A549 (cell line): ENCODE data around the gene KIF3A. TPM values are rescaled to one million over a fixed set of nuclear protein-coding genes. Genes with fewer than 3 reads are reported as not detected.

Experiments
- ATAC-seq, 2 experiments: fragments of 200-7000 bp in 1 of 2; fragments of >200 bp in 1 of 2; cut with Nextera tagmentation in 1 of 2; cut with Tn5 transposase in 1 of 2; 3 replicates each; pipeline versions ENCODE4 v1.8.0 to v1.9.1; 2018 to 2020; ENCODE audit warnings: mild to moderate bottlenecking in 1 of 2, moderate library complexity in 1 of 2
- CTCF ChIA-PET: fragments of 300-600 bp; sonication (Branson Sonifier 250); formaldehyde crosslinking; extraction: SDS; loops from one replicate; lab custom pipeline; 2021; ENCODE audit warnings: antibody characterized with exemption, inconsistent platforms; lab: Yijun Ruan, JAX
- POLR2A ChIA-PET: fragments of 350-600 bp; formaldehyde crosslinking; extraction: SDS; loops from one replicate; lab custom pipeline; 2021; ENCODE audit warnings: antibody characterized with exemption, inconsistent platforms; lab: Yijun Ruan, JAX
- DNase-seq, 2 experiments: peaks; one replicate each; pipeline versions ENCODE4 v3.0.0 to v3.0.0-alpha.2; 2011 to 2016; ENCODE audit warnings: low read depth in 1 of 2, low spot score in 1 of 2
- FAIRE-seq: peaks from 2 replicates; lab custom pipeline; 2011; peaks lifted over from hg19 to GRCh38; lab: Jason Lieb, UNC
- H3K27ac ChIP-seq, 2 experiments: fragments of >200 bp; sonication (Bioruptor Twin); formaldehyde crosslinking; 3 replicates each; pipeline ENCODE4 v1.5.1; 2016 to 2017
- H3K4me1 ChIP-seq: fragments of >200 bp; sonication (Bioruptor Twin); formaldehyde crosslinking; 3 replicates; pipeline ENCODE4 v1.6.1; 2016
- H3K4me2 ChIP-seq: fragments of >200 bp; sonication (Bioruptor Twin); formaldehyde crosslinking; 3 replicates; pipeline ENCODE4 v1.6.1; 2016
- H3K4me3 ChIP-seq: fragments of >200 bp; sonication (Bioruptor Twin); formaldehyde crosslinking; 3 replicates; pipeline ENCODE4 v1.5.1; 2016
- H3K9me3 ChIP-seq: fragments of >200 bp; sonication (Bioruptor Twin); formaldehyde crosslinking; 3 replicates; pipeline ENCODE4 v1.6.1; 2016
- ATOH8 ChIP-seq: fragments of 250-450 bp; sonication (Bioruptor Pico); IDR thresholded peaks from 2 replicates; pipeline ENCODE4 v1.5.0; 2020; ENCODE audit warnings: low read depth, mild to moderate bottlenecking, moderate library complexity
- CBX8 ChIP-seq: fragments of 200-600 bp; sonication (generic); IDR thresholded peaks from 2 replicates; pipeline ENCODE4 v1.6.1; 2016
- CHD4 ChIP-seq: fragments of 200-600 bp; sonication (generic); IDR thresholded peaks from 2 replicates; pipeline ENCODE4 v1.6.1; 2016; ENCODE audit warnings: antibody characterized with exemption, mild to moderate bottlenecking, borderline replicate concordance
- EHMT2 ChIP-seq: fragments of 200-600 bp; sonication (generic); IDR thresholded peaks from 2 replicates; pipeline ENCODE4 v1.6.1; 2016; ENCODE audit warnings: antibody characterized with exemption, low read depth, mild to moderate bottlenecking, moderate library complexity
- EP300 ChIP-seq, 2 experiments: fragments of >200 bp; sonication (Bioruptor Twin); formaldehyde crosslinking; IDR thresholded peaks; 2 replicates in 1 of 2; 3 replicates in 1 of 2; pipeline ENCODE4 v1.6.1; 2016 to 2017
- FOSB ChIP-seq: fragments of 250-450 bp; sonication (Bioruptor Pico); IDR thresholded peaks from 2 replicates; pipeline ENCODE4 v1.5.0; 2020; ENCODE audit warnings: mild to moderate bottlenecking, moderate library complexity
- FOSL2 ChIP-seq, 2 experiments: fragments of 450-650 bp in 1 of 2; fragments of >200 bp in 1 of 2; sonication (Bioruptor Twin) in 1 of 2; formaldehyde crosslinking; IDR thresholded peaks; 2 replicates each; pipeline versions ENCODE4 v1.5.0 to v1.6.1; 2016 to 2020; ENCODE audit warnings: mild to moderate bottlenecking in 1 of 2, moderate library complexity in 1 of 2
- FOXS1 ChIP-seq: fragments of 250-450 bp; sonication (Bioruptor Pico); IDR thresholded peaks from 2 replicates; pipeline ENCODE4 v1.5.0; 2020; ENCODE audit warnings: mild to moderate bottlenecking, moderate library complexity
- GATA3 ChIP-seq: IDR thresholded peaks from 2 replicates; pipeline ENCODE4 v1.6.1; 2012; ENCODE audit warnings: borderline replicate concordance
- HES2 ChIP-seq: fragments of >200 bp; sonication (Bioruptor Twin); formaldehyde crosslinking; IDR thresholded peaks from 2 replicates; pipeline ENCODE4 v1.6.1; 2016
- HOXB13 ChIP-seq: fragments of 250-450 bp; sonication (Bioruptor Pico); IDR thresholded peaks from 2 replicates; pipeline ENCODE4 v1.5.0; 2020; ENCODE audit warnings: low read depth, mild to moderate bottlenecking, moderate library complexity
- JUNB ChIP-seq: fragments of >200 bp; sonication (Bioruptor Twin); formaldehyde crosslinking; IDR thresholded peaks from 2 replicates; pipeline ENCODE4 v1.6.1; 2016
- KDM1A ChIP-seq: fragments of 200-600 bp; sonication (generic); IDR thresholded peaks from 2 replicates; pipeline ENCODE4 v1.6.1; 2016; ENCODE audit warnings: low read depth, mild to moderate bottlenecking
- KDM5A ChIP-seq: fragments of 200-600 bp; sonication (generic); IDR thresholded peaks from 2 replicates; pipeline ENCODE4 v1.6.1; 2016; ENCODE audit warnings: antibody characterized with exemption, mild to moderate bottlenecking
- MAFK ChIP-seq: fragments of 450-650 bp; IDR thresholded peaks from 2 replicates; pipeline ENCODE4 v1.6.1; 2014; ENCODE audit not compliant: partially characterized antibody
- NFE2L2 ChIP-seq: fragments of 150-350 bp; conservative IDR thresholded peaks from 2 replicates; pipeline ENCODE4 v1.6.1; 2014; ENCODE audit warnings: low read length
- NPAS2 ChIP-seq: fragments of 250-450 bp; sonication (Bioruptor Pico); IDR thresholded peaks from 2 replicates; pipeline ENCODE4 v1.8.0; 2022; ENCODE audit warnings: mild to moderate bottlenecking, moderate library complexity, borderline replicate concordance
- NR3C1 ChIP-seq: fragments of >200 bp; sonication (Bioruptor Twin); formaldehyde crosslinking; IDR thresholded peaks from 3 replicates; pipeline ENCODE4 v1.6.1; 2017
- RAD21 ChIP-seq, 2 experiments: fragments of >200 bp in 1 of 2; sonication (Bioruptor Twin) in 1 of 2; formaldehyde crosslinking in 1 of 2; IDR thresholded peaks in 1 of 2; conservative IDR thresholded peaks in 1 of 2; 2 replicates in 1 of 2; 3 replicates in 1 of 2; pipeline ENCODE4 v1.6.1; 2012 to 2018; ENCODE audit warnings: inconsistent platforms in 1 of 2
- RARB ChIP-seq: fragments of 250-450 bp; sonication (Bioruptor Pico); IDR thresholded peaks from 2 replicates; pipeline ENCODE4 v1.8.0; 2021; ENCODE audit warnings: mild to moderate bottlenecking, moderate library complexity
- RFX5 ChIP-seq: fragments of 450-650 bp; IDR thresholded peaks from 2 replicates; pipeline ENCODE4 v1.7.1; 2014; ENCODE audit warnings: antibody characterized with exemption, mild to moderate bottlenecking, moderate library complexity
- RNF2 ChIP-seq: fragments of 200-600 bp; sonication (generic); IDR thresholded peaks from 2 replicates; pipeline ENCODE4 v1.6.1; 2016; ENCODE audit warnings: low read depth, mild to moderate bottlenecking, antibody characterized with exemption, moderate library complexity, borderline replicate concordance
- ZC3H11A ChIP-seq: fragments of 450-650 bp; IDR thresholded peaks from 2 replicates; pipeline ENCODE4 v1.6.1; 2014; ENCODE audit warnings: antibody characterized with exemption, mild to moderate bottlenecking
- ZNF302 ChIP-seq: fragments of 250-450 bp; sonication (Bioruptor Pico); IDR thresholded peaks from 2 replicates; pipeline ENCODE4 v1.9.0; 2021; ENCODE audit warnings: inconsistent platforms, mild to moderate bottlenecking, moderate library complexity
- ZSCAN20 ChIP-seq: fragments of 250-450 bp; sonication (Bioruptor Pico); IDR thresholded peaks from 2 replicates; pipeline ENCODE4 v1.8.0; 2022; ENCODE audit warnings: mild to moderate bottlenecking, moderate library complexity
- WGBS: methylation state at CpG from one replicate; pipeline ENCODE4 v1.1.6; 2017; ENCODE audit errors: missing lambda C conversion rate; 5-methylcytosine and 5-hydroxymethylcytosine counted together
- polyA plus RNA-seq, 4 experiments: library from polyadenylated mRNA; depleted of rRNA in 3 of 4; stranded (reverse); fragments of >200 nt; fragmentation: RNase III in 1 of 4; extraction: RNeasy Plus Mini Kit Qiagen cat#74134 plus additional on column Dnase treatment in 1 of 4; gene quantifications; 2 replicates in 3 of 4; 3 replicates in 1 of 4; pipeline ENCODE4 v1.2.3, GENCODE V29; 2011 to 2017
- TF ChIP-seq, protein P1 (sequence below): fragments of >200 bp; sonication (Bioruptor Twin); formaldehyde crosslinking; IDR thresholded peaks from 3 replicates; pipeline ENCODE4 v1.5.1; 2016
- TF ChIP-seq, protein P2 (sequence below): fragments of 150-350 bp; IDR thresholded peaks from 2 replicates; pipeline ENCODE4 v1.6.1; 2014; ENCODE audit warnings: low read depth, mild to moderate bottlenecking, low read length
- TF ChIP-seq, protein P3 (sequence below): fragments of 450-650 bp; IDR thresholded peaks from 2 replicates; pipeline ENCODE4 v1.6.1; 2014; ENCODE audit warnings: antibody characterized with exemption
- TF ChIP-seq, protein P4 (sequence below): IDR thresholded peaks from 2 replicates; pipeline ENCODE4 v1.6.1; 2012

KIF3A gene
- polyA plus RNA-seq, 2 of the 4 experiments (the other 2 are of a cell fraction) = 12.8 to 20.5 TPM

GRCh38 chr5:132714456-132715307 lies 22.7 kb downstream of the KIF3A start (continued):
- TF ChIP-seq, protein P1, sequence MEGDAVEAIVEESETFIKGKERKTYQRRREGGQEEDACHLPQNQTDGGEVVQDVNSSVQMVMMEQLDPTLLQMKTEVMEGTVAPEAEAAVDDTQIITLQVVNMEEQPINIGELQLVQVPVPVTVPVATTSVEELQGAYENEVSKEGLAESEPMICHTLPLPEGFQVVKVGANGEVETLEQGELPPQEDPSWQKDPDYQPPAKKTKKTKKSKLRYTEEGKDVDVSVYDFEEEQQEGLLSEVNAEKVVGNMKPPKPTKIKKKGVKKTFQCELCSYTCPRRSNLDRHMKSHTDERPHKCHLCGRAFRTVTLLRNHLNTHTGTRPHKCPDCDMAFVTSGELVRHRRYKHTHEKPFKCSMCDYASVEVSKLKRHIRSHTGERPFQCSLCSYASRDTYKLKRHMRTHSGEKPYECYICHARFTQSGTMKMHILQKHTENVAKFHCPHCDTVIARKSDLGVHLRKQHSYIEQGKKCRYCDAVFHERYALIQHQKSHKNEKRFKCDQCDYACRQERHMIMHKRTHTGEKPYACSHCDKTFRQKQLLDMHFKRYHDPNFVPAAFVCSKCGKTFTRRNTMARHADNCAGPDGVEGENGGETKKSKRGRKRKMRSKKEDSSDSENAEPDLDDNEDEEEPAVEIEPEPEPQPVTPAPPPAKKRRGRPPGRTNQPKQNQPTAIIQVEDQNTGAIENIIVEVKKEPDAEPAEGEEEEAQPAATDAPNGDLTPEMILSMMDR = peak; percentile 59
- TF ChIP-seq RNF2 (no peak), ATOH8 (CRISPR knock-in tag) (no peak), NFE2L2 (no peak), EHMT2 (no peak), MAFK (peak; percentile 70), FOSL2 (IDR thresholded peaks at IDR 0.05) (no peak), FOSL2 (CRISPR knock-in tag; IDR thresholded peaks at IDR 0.05) (no peak)
- TF ChIP-seq, protein P2, sequence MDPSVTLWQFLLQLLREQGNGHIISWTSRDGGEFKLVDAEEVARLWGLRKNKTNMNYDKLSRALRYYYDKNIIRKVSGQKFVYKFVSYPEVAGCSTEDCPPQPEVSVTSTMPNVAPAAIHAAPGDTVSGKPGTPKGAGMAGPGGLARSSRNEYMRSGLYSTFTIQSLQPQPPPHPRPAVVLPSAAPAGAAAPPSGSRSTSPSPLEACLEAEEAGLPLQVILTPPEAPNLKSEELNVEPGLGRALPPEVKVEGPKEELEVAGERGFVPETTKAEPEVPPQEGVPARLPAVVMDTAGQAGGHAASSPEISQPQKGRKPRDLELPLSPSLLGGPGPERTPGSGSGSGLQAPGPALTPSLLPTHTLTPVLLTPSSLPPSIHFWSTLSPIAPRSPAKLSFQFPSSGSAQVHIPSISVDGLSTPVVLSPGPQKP = no peak
- TF ChIP-seq, all 56 proteins: peak for 5

GRCh38 chr5:132708645-132709044 lies 28.7 kb downstream of the KIF3A start:
- POLR2A ChIA-PET = no interaction called here
- no peak for DNase-seq
- TF ChIP-seq NPAS2 (CRISPR knock-in tag) (no peak), RARB (CRISPR knock-in tag) (no peak), ZSCAN20 (no peak), KDM1A (no peak), GATA3 (no peak), HOXB13 (no peak), FOSB (no peak), NR3C1 (no peak), CBX8 (no peak)
- TF ChIP-seq, protein P2 = no peak
- ATAC-seq = no peak
- H3K27ac ChIP-seq = no peak overlapping the region
- H3K9me3 ChIP-seq = no peaks in the 10 kb centered on the region
- H3K4me3 ChIP-seq = no peak overlapping the region
- H3K4me2 ChIP-seq = no peak overlapping the region
- CTCF ChIA-PET = interaction anchor here (0.6 to 1.9 kb wide), 7 partner anchors 8 to 321 kb away, joined by 3 to 5 read pairs (median 4); no protein-coding TSS in a partner anchor
- no peak for FAIRE-seq
- peaks cover 17% of the 10 kb centered on the region for H3K4me1 ChIP-seq

- POLR2A ChIA-PET = no interaction called here
- TF ChIP-seq KDM5A (no peak), GATA3 (no peak), FOSL2 (IDR thresholded peaks at IDR 0.05) (no peak), FOSL2 (CRISPR knock-in tag; IDR thresholded peaks at IDR 0.05) (peak; percentile 35; the same call in 1 of the 2 replicates), RFX5 (no peak), JUNB (peak; percentile 16; the same call in 1 of the 2 replicates), ZNF302 (no peak), FOXS1 (no peak), FOSB (no peak), CHD4 (no peak), RAD21 (conservative IDR thresholded peaks at IDR 0.05 in 1 of 2, IDR thresholded peaks at IDR 0.05 in 1 of 2) (no peak), EP300 (IDR thresholded peaks at IDR 0.05) (no peak), ZC3H11A (no peak), HES2 (no peak)
- TF ChIP-seq, protein P3, sequence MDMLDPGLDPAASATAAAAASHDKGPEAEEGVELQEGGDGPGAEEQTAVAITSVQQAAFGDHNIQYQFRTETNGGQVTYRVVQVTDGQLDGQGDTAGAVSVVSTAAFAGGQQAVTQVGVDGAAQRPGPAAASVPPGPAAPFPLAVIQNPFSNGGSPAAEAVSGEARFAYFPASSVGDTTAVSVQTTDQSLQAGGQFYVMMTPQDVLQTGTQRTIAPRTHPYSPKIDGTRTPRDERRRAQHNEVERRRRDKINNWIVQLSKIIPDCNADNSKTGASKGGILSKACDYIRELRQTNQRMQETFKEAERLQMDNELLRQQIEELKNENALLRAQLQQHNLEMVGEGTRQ = no peak
- TF ChIP-seq, protein P4, sequence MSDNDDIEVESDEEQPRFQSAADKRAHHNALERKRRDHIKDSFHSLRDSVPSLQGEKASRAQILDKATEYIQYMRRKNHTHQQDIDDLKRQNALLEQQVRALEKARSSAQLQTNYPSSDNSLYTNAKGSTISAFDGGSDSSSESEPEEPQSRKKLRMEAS = no peak
- ATAC-seq (peak in 1 of 2 experiments; percentile 69; a peak in 2 of 6 replicates), DNase-seq (peak; percentile 17 to 24), FAIRE-seq (peak; percentile 86)
- Histone ChIP-seq H3K9me3 (no peaks in the 10 kb centered on the region), H3K27ac (no peak overlapping the region; a peak in 1 of 6 replicates), H3K4me1 (peaks cover 17% of the 10 kb centered on the region), H3K4me2 (peak overlapping the region; percentile 54), H3K4me3 (no peak overlapping the region)
- WGBS = 57% methylated on average over 1 of the region's 1 CpG
- CTCF ChIA-PET = interaction anchor here (1.2 to 1.9 kb wide), 2 partner anchors 28 to 115 kb away, joined by 3 to 7 read pairs; no protein-coding TSS in a partner anchor
Observed at GRCh38 chr5:132704875-132705274, 32.5 kb downstream of the KIF3A start.
